HepG2 (cell line): ENCODE results near the gene NUDT21. TPM values are rescaled to one million over a fixed set of nuclear protein-coding genes. Genes with fewer than 3 reads are reported as not detected.

Experiments
- ATAC-seq: fragments of 200-7000 bp; cut with Tn5 transposase; 3 replicates; pipeline ENCODE4 v1.9.1; 2020; ENCODE audit warnings: mild to moderate bottlenecking, moderate library complexity
- BruUV-seq: library from RNA; stranded (reverse); fragments of 400-500 nt; replicated peaks from 2 replicates; lab custom pipeline; 2021; lab: Mats Ljungman, UMichigan
- CTCF ChIA-PET: fragments of 300-600 bp; formaldehyde crosslinking; extraction: SDS; loops from one replicate; lab custom pipeline; 2021; ENCODE audit warnings: low total read pairs, inconsistent platforms, low intra/inter-chr PET ratio; lab: Yijun Ruan, JAX
- POLR2A ChIA-PET: fragments of 350-600 bp; sonication (Branson Sonifier 250); formaldehyde crosslinking; loops from one replicate; lab custom pipeline; 2020; ENCODE audit warnings: antibody characterized with exemption, inconsistent platforms; lab: Yijun Ruan, JAX
- DNase-seq: peaks from one replicate; pipeline ENCODE4 v3.0.0-alpha.2; 2015; ENCODE audit warnings: low spot score
- FAIRE-seq: peaks from 3 replicates; lab custom pipeline; 2011; peaks lifted over from hg19 to GRCh38; lab: Jason Lieb, UNC
- H2AFZ ChIP-seq: one replicate; pipeline ENCODE4 v1.6.1; 2011; ENCODE audit warnings: low read length, inconsistent platforms
- H3K27ac ChIP-seq: fragments of 300-600 bp; 3 replicates; pipeline ENCODE4 v1.8.0; 2011; ENCODE audit warnings: mixed run types, mild to moderate bottlenecking, mixed read lengths, low read length, inconsistent platforms; ENCODE audit not compliant: insufficient read depth; ENCODE audit errors: extremely low read length
- H3K27me3 ChIP-seq, 2 experiments: fragments of 200-600 bp in 1 of 2; 2 replicates in 1 of 2; 3 replicates in 1 of 2; pipeline versions ENCODE4 v1.6.0 to v1.8.0; 2011; ENCODE audit warnings: low read length in 2 of 2, mild to moderate bottlenecking in 2 of 2, moderate library complexity in 2 of 2, inconsistent platforms in 1 of 2; ENCODE audit not compliant: insufficient read depth in 2 of 2, control insufficient read depth in 1 of 2
- H3K36me3 ChIP-seq, 2 experiments: fragments of 200-600 bp in 1 of 2; replicated peaks in 1 of 2; 2 replicates in 1 of 2; 3 replicates in 1 of 2; pipeline versions ENCODE4 v1.5.1 to v1.8.0; 2011; ENCODE audit warnings: low read length in 2 of 2, inconsistent platforms in 1 of 2; ENCODE audit not compliant: insufficient read depth in 2 of 2, control insufficient read depth in 1 of 2
- H3K4me1 ChIP-seq: 2 replicates; pipeline ENCODE4 v1.5.1; 2012; ENCODE audit warnings: low read length, inconsistent platforms; ENCODE audit not compliant: insufficient read depth
- H3K4me2 ChIP-seq: 2 replicates; pipeline ENCODE4 v1.6.0; 2011; ENCODE audit warnings: low read depth, low read length, inconsistent platforms
- H3K4me3 ChIP-seq, 3 experiments: fragments of 200-600 bp in 1 of 3; sonication (generic), shearing (Covaris generic) in 1 of 3; replicated peaks in 1 of 3; 2 replicates each; pipeline ENCODE4 v1.5.1; 2011 to 2016; ENCODE audit warnings: low read length in 3 of 3, inconsistent platforms in 2 of 3, low read depth in 2 of 3, mild to moderate bottlenecking in 2 of 3, control low read depth in 1 of 3, mixed read lengths in 1 of 3; ENCODE audit not compliant: insufficient read depth in 1 of 3
- H3K79me2 ChIP-seq: one replicate; pipeline ENCODE4 v1.6.1; 2011; ENCODE audit warnings: low read length, inconsistent platforms; ENCODE audit not compliant: insufficient read depth
- H3K9ac ChIP-seq: 2 replicates; pipeline ENCODE4 v1.6.0; 2011; ENCODE audit warnings: mild to moderate bottlenecking, low read depth, low read length, inconsistent platforms; ENCODE audit not compliant: insufficient read depth
- H3K9me3 ChIP-seq: 2 replicates; pipeline ENCODE4 v1.5.1; 2012; ENCODE audit warnings: mild to moderate bottlenecking, low read length
- H4K20me1 ChIP-seq: 2 replicates; pipeline ENCODE4 v1.6.0; 2011; ENCODE audit warnings: inconsistent platforms, mild to moderate bottlenecking, low read length, moderate library complexity; ENCODE audit not compliant: insufficient read depth
- CEBPB ChIP-seq: IDR thresholded peaks from 2 replicates; pipeline ENCODE4 v1.6.1; 2011; ENCODE audit warnings: low read depth, low read length, improper control_type of control experiment, borderline replicate concordance
- GFI1 ChIP-seq: sonication (generic); formaldehyde crosslinking; IDR thresholded peaks from 2 replicates; pipeline ENCODE4 v1.5.0; 2020; ENCODE audit warnings: missing genetic modification reagents, mild to moderate bottlenecking, borderline replicate concordance
- ZSCAN31 ChIP-seq: sonication (generic); formaldehyde crosslinking; IDR thresholded peaks from 2 replicates; pipeline ENCODE4 v1.5.0; 2020; ENCODE audit warnings: low read depth, mild to moderate bottlenecking, missing genetic modification reagents
- WGBS: methylation state at CpG from one replicate; pipeline ENCODE4 v1.1.6; 2017; ENCODE audit warnings: low lambda C conversion rate; 5-methylcytosine and 5-hydroxymethylcytosine counted together
- in situ Hi-C: cut with HindIII; loops from 2 replicates; pipeline ENCODE4 v1.10.0; 2017; ENCODE audit warnings: low pct_unique_long_range_greater_than_20kb; ENCODE audit not compliant: extremely low pct_ligation_motif_present
- intact Hi-C: fragments of 100-400 bp; cut with micrococcal nuclease; formaldehyde crosslinking; loops from one replicate; pipeline ENCODE4 v1.10.0; 2022; ENCODE audit not compliant: unreplicated experiment
- polyA plus RNA-seq, 8 experiments: library from polyadenylated mRNA; depleted of rRNA in 3 of 8; stranded (reverse) in 7 of 8; unstranded in 1 of 8; fragments of >200 nt; fragmentation: Illumina TruSeq in 4 of 8; extraction: Trizol in 4 of 8; gene quantifications; 2 replicates each; pipeline versions ENCODE4 v1.2.1 to v1.2.3, GENCODE V29; 2011 to 2016; ENCODE audit warnings: low read depth in 4 of 8, missing spikeins in 1 of 8, mixed read lengths in 1 of 8; ENCODE audit not compliant: insufficient read depth in 1 of 8
- total RNA-seq, 5 experiments: library from RNA; depleted of rRNA; stranded (reverse); fragments of >200 nt; fragmentation: Illumina TruSeq; extraction: Trizol; gene quantifications; 2 replicates each; pipeline ENCODE4 v1.2.3, GENCODE V29; 2016; ENCODE audit warnings: low read depth in 1 of 5
- TF ChIP-seq, protein P1 (sequence below), 2 experiments: fragments of 450-650 bp in 1 of 2; sonication (generic) in 1 of 2; formaldehyde crosslinking in 1 of 2; IDR thresholded peaks; 2 replicates each; pipeline versions ENCODE4 v1.6.1 to v1.8.0; 2016 to 2022; ENCODE audit warnings: antibody characterized with exemption in 1 of 2, mild to moderate bottlenecking in 1 of 2, missing genetic modification reagents in 1 of 2
- TF ChIP-seq, protein P2 (sequence below): sonication (generic); formaldehyde crosslinking; IDR thresholded peaks from 2 replicates; pipeline ENCODE4 v1.8.0; 2022; ENCODE audit warnings: mild to moderate bottlenecking, missing genetic modification reagents, borderline replicate concordance

Gene NUDT21
- total and polyA plus RNA-seq, 2 of the 13 experiments (the other 11 are each of a cell fraction or from before 2014, with no cell fraction given): 177 to 210 TPM

DNA sequence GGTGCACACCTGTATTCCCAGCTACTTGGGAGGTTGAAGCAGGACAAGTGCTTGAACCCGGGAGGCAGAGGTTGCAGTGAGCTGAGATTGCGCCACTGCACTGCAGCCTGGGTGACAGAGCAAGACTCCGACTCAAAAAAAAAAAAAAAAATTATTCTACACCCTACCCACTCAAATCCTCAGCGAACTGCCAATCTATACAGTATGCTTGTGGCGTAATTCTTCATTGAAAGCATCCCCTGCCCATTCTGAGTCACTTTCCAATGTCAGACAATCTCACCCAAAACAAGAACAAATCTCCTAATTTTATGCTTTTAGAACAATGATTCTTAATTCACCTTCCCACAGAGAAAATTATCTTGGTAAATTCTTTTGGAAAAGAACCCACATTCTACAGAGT is 37.8 kb downstream of the NUDT21 start (continued):
- TF ChIP-seq, protein P1, sequence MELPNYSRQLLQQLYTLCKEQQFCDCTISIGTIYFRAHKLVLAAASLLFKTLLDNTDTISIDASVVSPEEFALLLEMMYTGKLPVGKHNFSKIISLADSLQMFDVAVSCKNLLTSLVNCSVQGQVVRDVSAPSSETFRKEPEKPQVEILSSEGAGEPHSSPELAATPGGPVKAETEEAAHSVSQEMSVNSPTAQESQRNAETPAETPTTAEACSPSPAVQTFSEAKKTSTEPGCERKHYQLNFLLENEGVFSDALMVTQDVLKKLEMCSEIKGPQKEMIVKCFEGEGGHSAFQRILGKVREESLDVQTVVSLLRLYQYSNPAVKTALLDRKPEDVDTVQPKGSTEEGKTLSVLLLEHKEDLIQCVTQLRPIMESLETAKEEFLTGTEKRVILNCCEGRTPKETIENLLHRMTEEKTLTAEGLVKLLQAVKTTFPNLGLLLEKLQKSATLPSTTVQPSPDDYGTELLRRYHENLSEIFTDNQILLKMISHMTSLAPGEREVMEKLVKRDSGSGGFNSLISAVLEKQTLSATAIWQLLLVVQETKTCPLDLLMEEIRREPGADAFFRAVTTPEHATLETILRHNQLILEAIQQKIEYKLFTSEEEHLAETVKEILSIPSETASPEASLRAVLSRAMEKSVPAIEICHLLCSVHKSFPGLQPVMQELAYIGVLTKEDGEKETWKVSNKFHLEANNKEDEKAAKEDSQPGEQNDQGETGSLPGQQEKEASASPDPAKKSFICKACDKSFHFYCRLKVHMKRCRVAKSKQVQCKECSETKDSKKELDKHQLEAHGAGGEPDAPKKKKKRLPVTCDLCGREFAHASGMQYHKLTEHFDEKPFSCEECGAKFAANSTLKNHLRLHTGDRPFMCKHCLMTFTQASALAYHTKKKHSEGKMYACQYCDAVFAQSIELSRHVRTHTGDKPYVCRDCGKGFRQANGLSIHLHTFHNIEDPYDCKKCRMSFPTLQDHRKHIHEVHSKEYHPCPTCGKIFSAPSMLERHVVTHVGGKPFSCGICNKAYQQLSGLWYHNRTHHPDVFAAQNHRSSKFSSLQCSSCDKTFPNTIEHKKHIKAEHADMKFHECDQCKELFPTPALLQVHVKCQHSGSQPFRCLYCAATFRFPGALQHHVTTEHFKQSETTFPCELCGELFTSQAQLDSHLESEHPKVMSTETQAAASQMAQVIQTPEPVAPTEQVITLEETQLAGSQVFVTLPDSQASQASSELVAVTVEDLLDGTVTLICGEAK (IDR thresholded peaks at IDR 0.05): no peak
- TF ChIP-seq, protein P1 (CRISPR knock-in tag; IDR thresholded peaks at IDR 0.05): no peak
- TF ChIP-seq ZSCAN31 (CRISPR knock-in tag) (no peak), GFI1 (CRISPR knock-in tag) (no peak)

DNA sequence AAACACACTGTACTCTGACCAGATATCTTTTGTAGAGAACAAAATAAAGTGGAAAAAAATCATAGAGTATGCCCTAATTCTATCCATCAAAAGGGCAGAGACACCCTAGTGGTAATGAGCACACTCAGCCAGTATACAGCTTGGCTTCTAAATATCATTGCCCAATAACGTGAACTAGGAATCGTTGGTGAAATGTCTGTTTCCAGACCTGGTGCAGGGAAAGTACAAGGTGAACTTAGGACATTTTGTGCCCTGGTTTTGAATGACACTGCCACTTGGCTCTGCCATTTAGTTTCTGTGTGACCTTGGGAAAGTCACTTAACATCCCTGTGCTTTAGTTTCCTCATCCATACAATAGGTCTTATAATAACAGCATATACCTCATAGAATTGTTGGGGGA is 39.5 kb downstream of the NUDT21 start:
- intact Hi-C loops: no loop called here
- DNase-seq (no peak), FAIRE-seq (no peak), ATAC-seq (no peak)
- Histone ChIP-seq H3K4me2 (no peak overlapping the region), H3K36me3 (peaks cover 14 to 65% of the 10 kb centered on the region in 2 experiments), H3K9ac (no peak overlapping the region), H3K4me1 (peaks cover 24% of the 10 kb centered on the region), H3K27ac (no peak overlapping the region), H2AFZ (no peak overlapping the region), H3K4me3 (no peak overlapping the region), H4K20me1 (no peaks in the 10 kb centered on the region), H3K79me2 (peaks cover 26% of the 10 kb centered on the region), H3K27me3 (no peaks in the 10 kb centered on the region), H3K9me3 (no peaks in the 10 kb centered on the region)
- no TSS peak for BruUV-seq
- in situ Hi-C loops: no loop called here
- WGBS: 96% methylated on average over 2 of the region's 2 CpGs
- ChIA-PET CTCF (no interaction called here), POLR2A (no interaction called here)
- TF ChIP-seq, protein P2, sequence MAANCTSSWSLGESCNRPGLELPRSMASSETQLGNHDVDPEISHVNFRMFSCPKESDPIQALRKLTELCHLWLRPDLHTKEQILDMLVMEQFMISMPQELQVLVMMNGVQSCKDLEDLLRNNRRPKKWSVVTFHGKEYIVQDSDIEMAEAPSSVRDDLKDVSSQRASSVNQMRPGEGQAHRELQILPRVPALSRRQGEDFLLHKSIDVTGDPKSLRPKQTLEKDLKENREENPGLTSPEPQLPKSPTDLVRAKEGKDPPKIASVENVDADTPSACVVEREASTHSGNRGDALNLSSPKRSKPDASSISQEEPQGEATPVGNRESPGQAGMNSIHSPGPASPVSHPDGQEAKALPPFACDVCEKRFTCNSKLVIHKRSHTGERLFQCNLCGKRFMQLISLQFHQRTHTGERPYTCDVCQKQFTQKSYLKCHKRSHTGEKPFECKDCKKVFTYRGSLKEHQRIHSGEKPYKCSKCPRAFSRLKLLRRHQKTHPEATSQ (CRISPR knock-in tag): no peak
- TF ChIP-seq CEBPB: peak; percentile 60; the same call in 1 of the 2 replicates
